IPS-18c (cell line): ENCODE data around the gene ANKRD31.
A peak's percentile ranks its signal among the peaks of the same experiment; 100 is the strongest.
"Not testable (repeated sequence)": the region's sequence is repeated elsewhere in the genome, so short reads cannot be mapped to it uniquely, and the experiment has no call there.

Source experiments
- H3K4me3 ChIP-seq: 2 replicates; pipeline ENCODE4 v1.7.0; 2013; ENCODE audit warnings: low read depth, mild to moderate bottlenecking, low read length, moderate library complexity; ENCODE audit not compliant: insufficient read depth
- H3K9me3 ChIP-seq: one replicate; pipeline ENCODE4 v1.6.1; 2013; ENCODE audit warnings: mild to moderate bottlenecking, low read length, moderate library complexity; ENCODE audit not compliant: control insufficient read depth, insufficient read depth

ANKRD31 gene, protein sequence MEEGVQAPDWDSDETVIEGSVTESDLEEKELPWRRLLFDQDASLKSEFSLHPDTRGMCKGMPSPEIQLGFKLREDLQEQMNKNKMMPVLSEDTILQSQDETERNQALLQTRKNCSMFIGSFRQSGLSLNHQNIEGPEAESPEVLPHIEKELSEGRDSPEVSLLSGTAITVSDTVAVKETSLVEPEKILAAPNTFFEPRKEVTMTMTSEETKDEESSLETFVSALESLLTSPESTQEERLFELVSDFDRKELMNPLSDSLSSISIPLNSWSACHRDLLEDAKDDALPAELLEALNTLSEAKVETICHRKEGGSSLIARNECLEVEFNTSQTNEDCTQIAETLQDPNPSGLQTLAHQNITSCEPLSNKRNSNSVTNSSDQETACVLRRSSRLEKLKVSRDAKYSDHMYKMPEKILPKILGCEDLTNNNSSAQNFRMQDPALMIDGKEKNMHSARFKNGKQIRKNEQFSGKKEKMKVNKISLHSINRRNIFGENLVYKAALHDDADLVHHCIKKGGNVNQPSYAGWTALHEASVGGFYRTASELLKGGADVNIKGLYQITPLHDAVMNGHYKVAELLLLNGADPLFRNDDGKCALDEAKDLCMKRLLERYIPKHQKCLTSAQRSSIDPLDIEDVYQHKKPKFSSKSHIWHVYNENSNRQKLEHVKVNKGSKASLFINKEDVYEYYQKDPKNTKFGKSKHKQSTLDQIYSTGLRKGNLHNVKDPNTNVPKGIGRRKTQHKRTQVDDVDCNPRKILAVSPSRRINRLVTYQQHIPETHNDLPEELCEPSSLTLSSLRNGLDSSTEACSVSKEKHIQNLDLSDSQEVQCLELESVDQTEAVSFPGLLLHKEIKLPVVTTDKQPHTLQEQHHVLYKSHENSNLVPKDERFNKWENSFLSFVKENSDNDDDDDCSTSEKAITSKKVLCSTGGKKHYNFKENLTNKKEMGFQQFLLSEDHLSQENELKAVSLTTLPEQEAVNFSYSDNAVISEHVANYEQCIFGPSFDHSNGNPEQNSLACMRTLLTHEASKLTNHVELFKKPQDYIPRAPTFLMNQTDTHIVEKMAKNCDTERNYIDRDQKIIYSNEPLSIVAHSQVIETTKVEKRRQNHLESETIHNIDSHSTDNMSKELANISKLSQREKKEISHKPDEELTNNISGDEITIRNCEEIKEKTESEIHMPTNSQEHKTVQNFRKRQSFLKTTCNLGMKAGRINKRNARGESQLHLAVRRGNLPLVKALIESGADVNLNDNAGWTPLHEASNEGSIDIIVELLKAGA (N-terminal part only)

DNA sequence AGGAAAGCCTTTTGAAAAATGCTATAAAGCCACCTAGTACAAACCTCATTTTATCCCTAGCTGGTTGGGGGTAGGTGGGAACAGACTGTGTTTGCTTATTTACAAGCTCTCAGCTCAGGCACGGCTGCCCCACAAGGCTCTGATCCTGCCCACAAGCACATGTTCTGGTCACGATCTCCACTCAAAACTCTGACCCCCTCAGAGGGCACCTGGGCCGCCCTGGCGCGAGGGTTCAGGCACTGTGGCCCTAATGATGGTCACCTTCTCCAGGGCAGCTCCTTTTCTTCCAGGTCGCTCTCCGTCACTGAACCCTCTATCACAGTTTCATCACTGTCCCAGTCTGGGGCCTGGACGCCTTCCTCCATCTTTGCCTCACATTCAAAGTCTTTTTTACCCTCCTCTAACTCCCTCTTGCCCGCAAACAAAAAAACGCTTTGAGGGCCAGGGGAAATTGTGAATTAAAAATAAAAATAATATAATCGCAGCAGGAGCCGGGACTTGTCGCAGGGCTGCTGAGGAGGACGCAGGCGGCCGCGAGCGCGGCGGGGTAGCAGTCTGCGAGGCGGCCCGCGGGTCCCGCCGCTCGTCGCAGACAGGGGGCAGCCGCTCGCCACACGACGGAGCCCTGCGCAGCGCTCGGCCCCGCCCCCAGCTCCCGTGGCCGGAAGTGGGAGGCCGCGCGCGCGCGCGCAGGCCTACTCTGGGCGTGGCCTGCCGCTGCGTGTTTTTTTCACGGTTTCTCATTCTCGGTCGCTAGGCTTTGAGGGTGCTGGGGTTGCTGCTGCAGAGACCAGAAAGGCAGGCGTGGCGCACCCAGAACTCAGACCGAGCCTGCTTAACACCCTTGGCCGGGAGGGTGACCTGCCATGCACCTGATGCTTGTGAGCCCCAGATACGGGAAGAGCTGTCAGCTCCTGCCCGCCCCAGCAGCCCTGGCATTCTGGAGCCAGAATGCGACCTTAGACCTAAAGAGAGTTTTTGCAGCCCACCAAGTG is at the start of gene ANKRD31:
TSS of gene ANKRD31 (minus strand) at position 557 of the 995 bp plus-strand sequence. CDS start at position 365, 192 bp downstream.
- peak within 1 kb of the TSS; percentile 83 for H3K4me3 ChIP-seq

DNA sequence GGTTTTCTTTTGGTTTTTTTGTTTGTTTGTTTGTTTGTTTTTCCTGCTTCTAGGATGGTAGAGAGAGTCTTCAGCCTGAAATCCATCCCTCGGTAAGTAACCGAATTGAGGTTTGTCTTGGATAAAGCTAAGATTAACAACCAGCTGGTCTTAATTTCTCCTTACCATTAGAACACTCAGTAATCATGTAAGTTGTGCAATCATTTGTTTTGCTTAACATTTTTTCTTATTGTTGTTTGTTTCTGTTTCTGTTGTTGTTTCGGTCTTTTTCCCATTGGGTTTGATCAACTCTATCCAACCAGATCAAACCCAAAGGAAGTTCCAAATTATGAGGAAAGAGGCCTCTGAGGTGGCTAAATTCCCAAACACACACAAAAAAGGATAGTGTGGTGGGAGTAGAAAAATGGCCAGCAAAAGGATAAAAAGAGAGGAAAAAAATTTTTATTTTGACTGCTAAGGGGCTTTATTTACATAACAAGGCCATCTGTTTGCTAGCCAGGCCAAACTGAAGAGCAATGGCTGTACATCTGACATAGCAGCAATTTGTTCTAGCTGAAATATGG is 49.6 kb upstream of the ANKRD31 start:
- Histone ChIP-seq H3K4me3 (no peak overlapping the region), H3K9me3 (no peaks in the 10 kb centered on the region)

More for the DNA sequence above, at the start of gene ANKRD31:
- no peaks in the 10 kb centered on the region for H3K9me3 ChIP-seq

DNA sequence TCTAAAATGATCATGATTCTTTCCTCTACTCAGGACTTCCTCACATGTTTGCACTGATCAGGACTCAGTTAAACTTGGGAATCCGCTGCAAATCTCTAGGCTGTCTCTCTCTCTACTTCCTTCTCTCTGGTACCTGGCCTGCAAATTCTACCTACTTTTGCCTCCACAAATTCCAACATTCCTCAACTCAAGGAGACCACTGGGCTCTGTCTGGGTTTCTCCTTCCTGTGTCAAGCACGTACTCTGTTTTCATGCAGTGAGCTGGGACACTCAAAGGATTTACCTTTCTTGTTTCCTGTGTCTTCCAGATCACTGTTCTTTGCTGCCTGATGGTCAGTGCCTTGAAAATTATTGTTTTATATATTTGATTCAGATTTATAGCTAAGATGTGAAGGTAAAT is 45.9 kb upstream of the ANKRD31 start:
- H3K9me3 ChIP-seq, result no peaks in the 10 kb centered on the region
- H3K4me3 ChIP-seq, result no peak overlapping the region

DNA sequence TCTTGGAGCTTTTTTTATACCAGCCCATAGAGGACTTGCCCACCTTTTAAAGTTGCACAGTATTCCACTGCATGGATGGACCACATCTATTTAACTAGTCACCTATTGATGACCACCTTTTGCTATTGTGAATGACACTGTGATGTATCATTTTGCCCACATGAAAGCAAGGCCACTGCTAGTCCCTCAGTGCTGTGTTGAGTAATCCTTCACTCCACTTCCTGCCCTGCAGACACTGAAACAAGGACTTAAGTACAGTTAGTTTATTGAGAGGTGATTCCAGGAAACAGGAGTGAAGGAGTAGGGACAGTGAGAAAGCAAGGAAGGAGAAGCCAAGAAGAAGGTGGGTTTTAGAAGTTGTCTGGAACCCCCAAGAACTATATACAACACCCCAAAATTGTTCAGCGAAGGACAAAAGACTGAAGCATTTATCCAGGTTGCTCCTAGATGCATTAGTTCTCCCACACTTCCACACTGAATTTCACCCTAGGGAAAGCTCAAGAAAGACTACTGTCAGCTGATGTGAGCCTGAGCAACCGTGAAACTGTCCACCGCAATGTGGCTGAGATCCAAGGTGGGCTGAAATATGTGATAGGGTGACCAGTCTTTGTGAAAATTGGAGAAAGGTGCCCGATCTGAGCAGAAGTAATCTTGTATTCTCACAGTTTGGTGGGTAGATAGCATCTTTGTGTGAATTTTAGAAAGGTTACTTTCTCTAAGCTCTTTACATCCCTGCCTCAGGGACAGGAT is 45.2 kb upstream of the ANKRD31 start:
- H3K4me3 ChIP-seq, result no peak overlapping the region
- no peaks in the 10 kb centered on the region for H3K9me3 ChIP-seq

DNA sequence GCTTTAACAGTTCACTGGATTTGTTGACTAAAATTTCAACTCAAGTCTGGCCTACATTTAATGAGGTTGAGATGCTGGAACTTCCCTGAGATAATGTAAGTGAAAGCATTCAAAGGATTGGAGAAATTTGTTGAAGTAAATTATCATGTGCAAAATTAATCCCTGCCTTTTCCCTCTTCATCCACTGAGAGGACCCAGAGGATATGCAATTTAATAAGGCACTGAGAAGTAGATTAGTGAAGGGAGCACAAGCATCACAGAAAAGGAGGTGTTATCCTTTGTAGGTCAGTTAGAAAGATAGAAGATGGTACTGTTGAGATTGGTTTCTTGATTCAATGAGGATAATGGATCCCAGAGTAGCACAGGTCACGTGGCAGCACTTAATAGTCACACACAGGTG is 42.6 kb upstream of the ANKRD31 start:
- Histone ChIP-seq H3K4me3 (no peak overlapping the region), H3K9me3 (no peaks in the 10 kb centered on the region)

DNA sequence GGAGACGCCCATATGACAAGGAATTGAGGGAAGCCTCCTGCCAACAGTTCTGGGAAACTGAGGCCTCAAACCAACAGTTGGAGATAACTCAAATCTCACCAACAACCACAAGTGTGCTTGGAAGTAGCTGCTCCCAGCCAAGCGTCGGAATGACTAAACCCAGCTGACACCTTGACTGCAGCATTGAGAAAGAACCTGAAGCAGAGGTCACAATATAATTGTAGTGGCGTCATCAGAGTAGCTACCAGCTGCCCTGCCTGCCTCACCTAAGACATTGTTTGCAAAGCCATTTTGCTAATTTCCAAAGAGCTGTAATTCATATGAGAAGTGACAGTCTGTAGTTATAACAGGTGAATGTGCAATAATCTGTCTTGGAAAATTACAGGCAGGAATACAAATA is 40.8 kb upstream of the ANKRD31 start:
- H3K4me3 ChIP-seq, result no peak overlapping the region
- H3K9me3 ChIP-seq, result no peaks in the 10 kb centered on the region

DNA sequence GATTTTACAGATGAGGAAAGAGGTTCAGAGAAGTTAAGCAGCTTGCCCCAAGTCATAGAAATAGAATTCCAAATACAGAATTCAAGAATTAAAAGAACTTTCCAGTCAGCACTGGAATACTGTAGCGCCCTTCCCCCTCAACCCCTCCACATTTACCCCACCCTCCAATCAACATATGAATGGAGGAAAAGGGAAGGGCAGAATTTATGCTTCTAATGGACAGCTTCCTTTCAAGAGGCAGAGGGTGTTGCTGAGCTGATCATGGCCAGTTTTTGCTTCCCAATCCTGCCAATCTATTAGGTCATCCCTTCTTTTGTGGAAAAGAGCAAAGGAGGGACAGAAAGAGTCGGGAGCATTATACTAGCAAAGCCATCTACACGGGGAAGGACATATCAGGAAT is 39.1 kb upstream of the ANKRD31 start:
- Histone ChIP-seq H3K9me3 (no peaks in the 10 kb centered on the region), H3K4me3 (no peak overlapping the region)

DNA sequence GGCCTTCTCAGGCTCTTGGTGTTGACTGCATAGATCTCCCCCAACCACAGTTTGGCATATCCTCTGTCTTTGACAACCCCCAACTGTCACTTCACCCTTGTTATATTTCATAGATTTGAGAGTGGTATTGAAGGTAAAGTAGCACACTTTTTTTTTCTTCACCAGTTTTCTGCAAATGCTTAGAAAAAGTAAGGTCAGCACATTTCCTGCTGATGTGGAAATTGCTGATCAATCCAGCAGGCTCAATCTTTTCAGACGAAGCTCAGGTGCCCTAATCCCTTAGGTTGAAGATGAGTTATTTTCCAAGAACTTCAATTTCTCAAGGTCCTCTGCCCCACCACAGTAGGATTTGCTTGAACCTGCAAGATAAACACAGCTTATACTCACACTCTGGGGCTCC is 38.5 kb upstream of the ANKRD31 start:
- H3K4me3 ChIP-seq, result no peak overlapping the region
- H3K9me3 ChIP-seq, result no peaks in the 10 kb centered on the region

DNA sequence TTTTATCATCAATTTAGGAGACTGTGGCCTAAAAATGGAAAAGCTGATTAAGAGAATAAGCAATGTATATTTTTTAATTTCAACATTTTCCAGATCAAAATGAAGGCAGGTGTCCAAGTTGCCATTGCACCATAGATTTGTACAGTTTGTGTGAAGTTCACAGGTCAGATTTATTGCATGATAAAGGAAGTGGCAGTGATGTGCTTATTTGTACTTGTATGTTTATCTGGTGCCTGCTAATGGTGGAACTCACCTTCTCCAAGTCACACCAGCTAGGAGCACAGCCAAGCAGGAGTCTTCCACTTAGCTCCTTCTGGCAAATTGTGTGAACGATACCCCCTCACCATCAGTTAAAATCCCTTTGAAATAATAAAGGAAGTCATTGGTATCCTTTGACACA is 37.8 kb upstream of the ANKRD31 start:
- peaks cover 2% of the 10 kb centered on the region for H3K9me3 ChIP-seq
- no peak overlapping the region for H3K4me3 ChIP-seq

DNA sequence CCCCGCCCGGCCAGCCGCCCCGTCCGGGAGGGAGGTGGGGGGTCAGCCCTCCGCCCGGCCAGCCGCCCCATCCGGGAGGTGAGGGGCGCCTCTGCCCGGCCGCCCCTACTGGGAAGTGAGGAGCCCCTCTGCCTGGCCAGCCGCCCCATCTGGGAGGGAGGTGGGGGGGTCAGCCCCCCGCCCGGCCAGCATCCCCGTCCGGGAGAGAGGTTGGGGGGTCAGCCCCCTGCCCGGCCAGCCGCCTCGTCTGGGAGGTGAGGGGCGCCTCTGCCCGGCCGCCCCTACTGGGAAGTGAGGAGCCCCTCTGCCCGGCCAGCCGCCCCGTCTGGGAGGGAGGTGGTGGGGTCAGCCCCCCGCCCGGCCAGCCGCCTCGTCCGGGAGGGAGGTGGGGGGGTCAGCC is 33.9 kb upstream of the ANKRD31 start:
- not testable (repeated sequence) for H3K4me3 ChIP-seq, H3K9me3 ChIP-seq

DNA sequence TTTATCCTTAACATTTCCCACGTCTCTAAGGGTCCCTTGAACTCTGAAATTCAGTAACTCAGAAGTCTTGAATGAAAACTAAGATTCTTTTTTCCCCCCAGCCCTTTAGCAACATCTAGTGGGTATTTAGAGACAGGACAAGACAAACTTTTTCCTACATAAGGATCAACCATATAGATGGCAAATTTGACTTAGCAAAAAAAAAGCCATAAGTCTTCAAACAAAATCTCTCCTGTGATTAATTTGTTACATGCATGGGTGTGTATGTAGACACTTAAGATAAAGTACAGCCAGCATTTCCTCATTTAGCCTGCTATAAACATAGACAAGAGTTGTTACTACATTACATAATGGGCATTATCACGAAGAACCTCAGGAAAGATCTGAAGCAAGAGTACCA is 29.1 kb upstream of the ANKRD31 start:
- no peak overlapping the region for H3K4me3 ChIP-seq
- H3K9me3 ChIP-seq, result peaks cover 2% of the 10 kb centered on the region

DNA sequence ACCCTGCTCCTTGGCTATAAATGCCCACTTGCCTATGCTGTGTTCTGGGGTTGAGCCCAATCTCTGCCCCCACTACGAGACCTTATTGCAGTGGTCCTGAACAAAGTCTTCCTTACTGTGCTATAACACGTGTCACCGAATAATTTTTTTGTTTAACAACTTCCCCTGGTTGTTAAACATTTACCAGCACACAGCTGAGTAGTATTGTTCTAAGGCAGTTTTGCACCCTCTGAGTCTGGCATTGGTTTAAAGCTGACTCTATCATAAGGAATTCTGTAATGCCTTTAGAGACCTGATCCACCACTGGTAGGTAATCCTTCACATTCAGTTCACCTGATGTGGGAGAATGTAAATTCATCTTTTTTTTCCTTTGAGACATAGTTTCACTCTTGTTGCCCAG is 25.6 kb upstream of the ANKRD31 start:
- H3K9me3 ChIP-seq, result peaks cover 2% of the 10 kb centered on the region

DNA sequence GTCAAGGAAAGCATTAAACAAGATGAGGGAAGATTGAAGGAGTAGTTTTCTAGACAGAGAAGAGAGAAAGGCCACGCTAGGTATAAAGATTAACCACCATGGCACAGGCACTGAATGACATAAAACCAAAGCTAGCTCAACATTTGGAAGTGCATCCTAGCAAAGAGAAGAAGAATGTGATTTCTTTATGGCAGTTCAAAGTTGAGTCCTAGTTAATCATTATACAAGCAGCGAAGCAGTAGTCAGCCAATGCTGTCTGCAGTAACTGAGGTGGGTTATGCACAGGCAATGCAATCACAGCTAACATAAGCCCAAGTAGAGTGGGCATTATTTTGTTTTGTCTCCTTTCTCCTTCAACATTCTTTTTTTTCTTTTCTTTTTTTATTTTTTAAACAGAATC is 24.0 kb upstream of the ANKRD31 start:
- no peak overlapping the region for H3K4me3 ChIP-seq

More for the DNA sequence above, 25.6 kb upstream of the ANKRD31 start:
- H3K4me3 ChIP-seq, result no peak overlapping the region

DNA sequence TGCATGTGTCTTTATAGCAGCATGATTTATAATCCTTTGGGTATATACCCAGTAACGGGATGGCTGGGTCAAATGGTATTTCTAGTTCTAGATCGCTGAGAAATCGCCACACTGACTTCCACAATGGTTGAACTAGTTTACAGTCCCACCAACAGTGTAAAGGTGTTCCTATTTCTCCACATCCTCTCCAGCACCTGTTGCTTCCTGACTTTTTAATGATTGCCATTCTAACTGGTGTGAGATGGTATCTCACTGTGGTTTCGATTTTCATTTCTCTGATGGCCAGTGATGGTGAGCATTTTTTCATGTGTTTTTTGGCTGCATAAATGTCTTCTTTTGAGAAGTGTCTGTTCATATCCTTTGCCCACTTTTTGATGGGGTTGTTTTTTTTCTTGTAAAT is 13.8 kb upstream of the ANKRD31 start:
- not testable (repeated sequence) for H3K9me3 ChIP-seq

More for the DNA sequence above, 24.0 kb upstream of the ANKRD31 start:
- peaks cover 2% of the 10 kb centered on the region for H3K9me3 ChIP-seq

DNA sequence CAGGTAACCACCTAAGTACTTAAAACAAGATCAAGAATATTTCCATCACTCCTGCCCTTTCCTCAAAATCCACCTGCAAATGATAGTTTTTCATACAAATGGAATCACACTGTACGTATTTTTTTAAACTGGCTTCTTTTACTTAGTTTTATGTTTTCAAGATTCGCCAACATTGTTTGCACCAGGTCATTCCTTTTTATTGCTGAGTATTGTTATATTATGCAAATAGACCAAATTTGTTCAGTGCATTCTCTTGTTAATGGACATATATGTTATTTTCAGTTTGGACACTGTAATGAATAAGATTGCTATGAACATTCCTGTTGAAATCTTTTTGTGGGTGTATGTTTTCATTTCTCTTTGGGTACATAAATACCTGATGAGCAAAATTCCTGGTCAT is 8.3 kb upstream of the ANKRD31 start:
- Histone ChIP-seq H3K9me3 (no peaks in the 10 kb centered on the region), H3K4me3 (no peak overlapping the region)

More for the DNA sequence above, 13.8 kb upstream of the ANKRD31 start:
- not testable (repeated sequence) for H3K4me3 ChIP-seq
